HG03175 (cell line): ENCODE results near the gene GPS2.

Source experiments
- ATAC-seq: cut with Tn5 transposase; IDR thresholded peaks from one replicate; pipeline ENCODE4 v1.9.1; 2021; ENCODE audit warnings: mild to moderate bottlenecking, moderate library complexity; ENCODE audit not compliant: unreplicated experiment

Gene GPS2

GRCh38 chr17:7293816-7294613 is 21.1 kb downstream of the GPS2 start:
- ATAC-seq, result no peak

- ATAC-seq, result no peak
Measured at GRCh38 chr17:7293159-7293558, 22.0 kb downstream of the GPS2 start.

GRCh38 chr17:7292729-7293128 is 22.4 kb downstream of the GPS2 start:
- no peak for ATAC-seq

GRCh38 chr17:7292194-7292593 is 23.0 kb downstream of the GPS2 start:
- no peak for ATAC-seq

GRCh38 chr17:7290685-7291084 is 24.5 kb downstream of the GPS2 start:
- ATAC-seq, result no peak

GRCh38 chr17:7290166-7290565 is 25.0 kb downstream of the GPS2 start:
- no peak for ATAC-seq

GRCh38 chr17:7289256-7290032 is 25.7 kb downstream of the GPS2 start:
- ATAC-seq, result no peak

- no peak for ATAC-seq
Measured at GRCh38 chr17:7285679-7286078, 29.5 kb downstream of the GPS2 start.

- ATAC-seq, result no peak
Measured at GRCh38 chr17:7284911-7285310, 30.2 kb downstream of the GPS2 start.

GRCh38 chr17:7283471-7284216 is 31.5 kb downstream of the GPS2 start:
- no peak for ATAC-seq

GRCh38 chr17:7282752-7283321 is 32.3 kb downstream of the GPS2 start:
- ATAC-seq, result no peak

- ATAC-seq, result no peak
Measured at GRCh38 chr17:7281953-7282751, 33.0 kb downstream of the GPS2 start.

GRCh38 chr17:7281074-7281952 is 33.8 kb downstream of the GPS2 start, which contains the start of gene SLC2A4:
Gene SLC2A4, plus strand, starts transcription at chr17:7281718. Its CDS starts 217 bp downstream, at chr17:7281935.
- ATAC-seq, result peak; percentile 59

- peak; percentile 53 for ATAC-seq
Measured at GRCh38 chr17:7280519-7281073, 34.6 kb downstream of the GPS2 start.

GRCh38 chr17:7279448-7279847 is 35.7 kb downstream of the GPS2 start:
- no peak for ATAC-seq

- ATAC-seq, result no peak
Measured at GRCh38 chr17:7266784-7267183, 48.4 kb downstream of the GPS2 start.

GRCh38 chr17:7263801-7264078 is 51.4 kb downstream of the GPS2 start:
- ATAC-seq, result no peak

- no peak for ATAC-seq
Measured at GRCh38 chr17:7262935-7263800, 52.0 kb downstream of the GPS2 start.
